Mucosa of descending colon (tissue), 3 donors: ENCODE measurements around the gene CAV1. TPM values are rescaled to one million over a fixed set of nuclear protein-coding genes. Genes with fewer than 3 reads are reported as not detected.

Experiments
- ATAC-seq: fragments of 200-7000 bp; cut with Tn5 transposase; one replicate; pipeline ENCODE4 v1.9.1; 2020; ENCODE audit warnings: mild to moderate bottlenecking, moderate library complexity
- DNase-seq, 3 donors: peaks; one replicate each; pipeline ENCODE4 v3.0.0-alpha.2; 2020
- H3K36me3 ChIP-seq: fragments of 200-600 bp; one replicate; pipeline ENCODE4 v1.8.0; 2021; ENCODE audit warnings: low read depth, mild to moderate bottlenecking
- H3K4me1 ChIP-seq: fragments of 200-600 bp; one replicate; pipeline ENCODE4 v1.8.0; 2021; ENCODE audit warnings: low read depth, mild to moderate bottlenecking
- H3K4me3 ChIP-seq: fragments of 200-600 bp; one replicate; pipeline ENCODE4 v1.8.0; 2021; ENCODE audit warnings: mild to moderate bottlenecking
- H3K9me3 ChIP-seq: fragments of 200-600 bp; one replicate; pipeline ENCODE4 v1.8.0; 2021; ENCODE audit warnings: mild to moderate bottlenecking
- CTCF ChIP-seq: fragments of 200-600 bp; IDR thresholded peaks from one replicate; pipeline ENCODE4 v1.8.0; 2022; ENCODE audit warnings: antibody characterized with exemption, mild to moderate bottlenecking
- intact Hi-C, 2 donors: fragments of 100-400 bp; cut with DNase I in 1 of 2; cut with micrococcal nuclease in 1 of 2; formaldehyde crosslinking; loops; one replicate each; pipeline versions ENCODE4 v1.11.0 to v1.11.1; 2022; cut with DNase I, micrococcal nuclease
- total RNA-seq, 3 donors: library from RNA; stranded (reverse); fragmentation: NEBNext Ultra II Directional in 2 of 3; extraction: Animal tissue kit (Norgen Biotek cat#: 25700) in 2 of 3; gene quantifications; one replicate each; pipeline versions ENCODE4 v1.2.1 to v1.2.4, GENCODE V29; 2021 to 2023
- donor health status: DM: no; HTN: no; CAD: no; lungs with moderate emphysema.
- donor health status: DM: no; HTN: no; CAD: no.
- donor health status: DM: no; HTN: yes; CAD: no.

CAV1 gene
- total RNA-seq, 3 donors from 2014 or later = 17.9 to 248 (median 46.1) TPM

GRCh38 chr7:116570306-116570705 lies 45.5 kb downstream of the CAV1 start:
- no peaks in the 10 kb centered on the region for H3K9me3 ChIP-seq
- no peaks in the 10 kb centered on the region for H3K36me3 ChIP-seq
- H3K4me3 ChIP-seq = no peak overlapping the region
- intact Hi-C loops = no loop called here
- no peak for TF ChIP-seq CTCF
- DNase-seq (no peak), ATAC-seq (no peak)
- H3K4me1 ChIP-seq = peaks cover 11% of the 10 kb centered on the region

GRCh38 chr7:116571037-116571436 lies 46.2 kb downstream of the CAV1 start:
- Histone ChIP-seq H3K36me3 (no peaks in the 10 kb centered on the region), H3K4me1 (peaks cover 11% of the 10 kb centered on the region), H3K4me3 (no peak overlapping the region), H3K9me3 (no peaks in the 10 kb centered on the region)
- intact Hi-C loops = no loop called here
- DNase-seq = no peak
- TF ChIP-seq CTCF = no peak
- ATAC-seq = no peak

- H3K9me3 ChIP-seq = no peaks in the 10 kb centered on the region
- H3K36me3 ChIP-seq = no peaks in the 10 kb centered on the region
- ATAC-seq (no peak), DNase-seq (no peak)
- no peak for TF ChIP-seq CTCF
- intact Hi-C loops = no loop called here
- H3K4me1 ChIP-seq = peaks cover 11% of the 10 kb centered on the region
- no peak overlapping the region for H3K4me3 ChIP-seq
Measured at GRCh38 chr7:116571552-116571951, 46.7 kb downstream of the CAV1 start.

- TF ChIP-seq CTCF = no peak
- Histone ChIP-seq H3K4me1 (peaks cover 11% of the 10 kb centered on the region), H3K36me3 (no peaks in the 10 kb centered on the region), H3K9me3 (no peaks in the 10 kb centered on the region), H3K4me3 (no peak overlapping the region)
- ATAC-seq = no peak
- DNase-seq = no peak
- intact Hi-C loops = no loop called here
Measured at GRCh38 chr7:116572036-116572435, 47.2 kb downstream of the CAV1 start.

- Histone ChIP-seq H3K36me3 (no peaks in the 10 kb centered on the region), H3K4me1 (peaks cover 11% of the 10 kb centered on the region), H3K9me3 (no peaks in the 10 kb centered on the region), H3K4me3 (no peak overlapping the region)
- TF ChIP-seq CTCF = no peak
- intact Hi-C loops = no loop called here
- peak; percentile 39 for ATAC-seq
- DNase-seq = no peak
Measured at GRCh38 chr7:116573541-116573940, 48.7 kb downstream of the CAV1 start.
